NCI-H2171 treated with DMSO at 0.1 percent for 48 hours (cell line): Measurements from ENCODE around the gene CACNA1H.
"Not testable (repeated sequence)": the region's sequence is repeated elsewhere in the genome, so short reads cannot be mapped to it uniquely, and the experiment has no call there.

ENCODE experiments used
- DNase-seq: peaks from one replicate; lab custom pipeline; 2025; lab: John Stamatoyannopoulos, UW

Gene CACNA1H

GRCh38 chr16:1254821-1255220, 101.9 kb downstream of the CACNA1H start:
- DNase-seq, result not testable (repeated sequence)

DNA sequence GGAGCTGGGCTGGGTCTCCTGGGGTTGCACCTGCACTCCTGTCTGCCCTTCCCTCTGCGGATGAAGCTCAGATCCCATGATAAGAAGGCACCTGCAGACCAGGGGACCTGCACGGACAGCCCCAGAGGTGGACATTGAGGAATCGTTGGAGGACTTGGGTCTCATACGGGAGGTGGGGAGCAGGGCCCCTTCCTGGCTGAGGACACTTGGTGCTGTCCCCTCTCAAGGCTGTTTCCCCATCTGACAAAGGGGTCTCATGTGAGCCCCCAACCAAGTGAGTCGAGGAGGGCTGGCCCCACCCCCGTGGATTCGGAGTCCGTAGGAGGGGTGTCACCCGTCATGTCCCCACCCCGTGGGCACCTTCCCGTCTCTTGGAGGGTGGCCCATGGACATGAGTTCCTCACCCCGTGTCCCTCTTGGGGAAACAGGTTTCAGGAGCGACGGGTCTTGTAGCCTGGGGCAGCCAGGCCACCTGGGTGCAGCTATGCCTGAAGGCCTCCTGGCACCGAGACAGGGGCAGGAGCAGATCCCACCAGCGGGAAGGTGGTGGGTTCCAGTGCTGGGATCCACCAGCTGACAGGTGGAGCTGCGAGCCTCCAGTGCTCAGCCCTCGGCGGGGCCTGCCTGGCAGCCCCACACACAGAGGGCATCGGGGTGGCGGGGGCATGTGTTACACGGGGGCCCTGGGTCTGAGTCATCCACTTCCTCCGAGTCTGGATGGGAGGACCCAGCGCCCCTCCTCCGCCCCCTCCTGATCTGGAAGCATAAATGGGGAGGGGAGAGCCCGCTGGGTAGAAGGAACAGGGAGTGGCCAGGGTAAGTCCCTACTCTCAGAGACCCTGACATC, 102.6 kb downstream of the CACNA1H start, which contains the start of gene TPSD1:
Gene TPSD1 (plus strand): TSS at position 794 of the 847 bp plus-strand sequence. CDS start 212 bp downstream, outside the sequence.
- DNase-seq, result not testable (repeated sequence)

DNA sequence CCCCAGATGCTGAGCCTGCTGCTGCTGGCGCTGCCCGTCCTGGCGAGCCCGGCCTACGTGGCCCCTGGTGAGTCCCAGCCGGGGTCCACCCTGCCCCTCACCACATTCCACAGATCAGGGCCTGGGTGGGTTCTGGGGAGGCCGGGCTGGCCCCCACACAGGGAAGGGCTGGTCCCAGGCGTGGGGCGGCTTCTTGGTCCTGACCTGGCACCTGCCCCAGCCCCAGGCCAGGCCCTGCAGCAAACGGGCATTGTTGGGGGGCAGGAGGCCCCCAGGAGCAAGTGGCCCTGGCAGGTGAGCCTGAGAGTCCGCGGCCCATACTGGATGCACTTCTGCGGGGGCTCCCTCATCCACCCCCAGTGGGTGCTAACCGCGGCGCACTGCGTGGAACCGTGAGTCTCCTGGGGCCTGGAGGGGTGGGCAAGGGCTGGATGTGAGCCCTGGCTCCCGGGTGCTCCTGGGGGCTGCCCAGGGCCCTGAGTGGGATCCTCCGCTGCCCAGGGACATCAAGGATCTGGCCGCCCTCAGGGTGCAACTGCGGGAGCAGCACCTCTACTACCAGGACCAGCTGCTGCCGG, 103.5 kb downstream of the CACNA1H start:
- DNase-seq, result not testable (repeated sequence)

- no peak for DNase-seq
Measured at GRCh38 chr16:1256874-1257322, 104.0 kb downstream of the CACNA1H start.

DNA sequence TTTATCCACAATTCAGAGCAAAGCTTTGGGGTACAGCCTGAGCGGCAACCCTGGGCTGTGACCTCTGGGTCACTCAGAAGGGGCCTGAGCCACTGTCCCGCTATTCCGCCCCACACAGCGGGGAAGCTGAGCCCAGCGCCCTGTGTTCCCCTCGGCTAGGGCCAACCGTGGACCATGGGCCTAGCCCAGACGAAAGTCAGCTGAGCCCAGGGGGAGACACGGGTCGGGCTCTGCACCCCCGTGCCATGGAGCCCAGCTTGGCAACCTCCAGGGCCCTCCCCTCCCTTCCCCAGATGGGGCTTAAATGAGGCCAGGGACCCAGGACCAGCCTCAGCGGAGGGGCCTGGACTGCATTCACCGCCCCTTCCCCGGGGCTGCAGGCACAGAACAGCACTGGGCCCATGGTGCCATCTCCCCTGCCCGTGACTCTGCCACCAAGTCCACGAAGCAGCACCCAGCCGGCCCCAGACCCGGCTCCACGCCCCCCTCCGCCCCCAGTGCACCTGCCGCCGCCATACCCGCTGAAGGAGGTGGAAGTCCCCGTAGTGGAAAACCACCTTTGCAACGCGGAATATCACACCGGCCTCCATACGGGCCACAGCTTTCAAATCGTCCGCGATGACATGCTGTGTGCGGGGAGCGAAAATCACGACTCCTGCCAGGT, 104.8 kb downstream of the CACNA1H start:
- no peak for DNase-seq

GRCh38 chr16:1258225-1258600, 105.3 kb downstream of the CACNA1H start:
- DNase-seq, result no peak

GRCh38 chr16:1258906-1259759, 106.2 kb downstream of the CACNA1H start:
- DNase-seq, result no peak

- DNase-seq, result no peak
Measured at GRCh38 chr16:1259760-1260068, 106.8 kb downstream of the CACNA1H start.

DNA sequence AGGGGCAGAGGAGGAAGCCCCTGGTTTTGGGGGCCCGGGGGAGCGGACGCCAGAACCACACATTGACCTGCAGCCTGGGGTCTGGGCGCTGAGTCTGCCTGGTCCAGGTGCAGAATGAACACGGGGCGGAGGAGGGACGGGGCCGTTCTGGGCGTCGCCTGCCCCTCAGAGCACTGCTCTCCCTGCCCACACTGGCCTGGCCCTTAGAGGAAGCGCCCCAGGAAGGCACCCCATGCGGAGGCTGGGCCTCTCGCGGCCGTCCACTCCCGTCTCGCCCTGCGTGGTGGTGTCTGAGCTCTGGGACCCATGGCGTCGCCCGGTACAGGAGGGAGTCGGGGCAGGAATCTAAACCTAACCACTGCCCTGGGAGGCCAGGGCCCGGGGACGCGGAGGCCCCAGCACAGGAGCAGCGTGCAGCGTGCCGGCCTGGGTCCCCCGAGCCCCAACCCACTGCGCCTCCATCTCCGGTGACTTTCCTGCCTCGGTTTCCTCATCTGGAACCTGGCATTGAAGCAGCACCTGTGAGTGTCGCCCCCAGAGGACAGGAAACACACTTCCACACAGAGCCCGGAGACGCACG, 107.3 kb downstream of the CACNA1H start:
- DNase-seq, result no peak

DNA sequence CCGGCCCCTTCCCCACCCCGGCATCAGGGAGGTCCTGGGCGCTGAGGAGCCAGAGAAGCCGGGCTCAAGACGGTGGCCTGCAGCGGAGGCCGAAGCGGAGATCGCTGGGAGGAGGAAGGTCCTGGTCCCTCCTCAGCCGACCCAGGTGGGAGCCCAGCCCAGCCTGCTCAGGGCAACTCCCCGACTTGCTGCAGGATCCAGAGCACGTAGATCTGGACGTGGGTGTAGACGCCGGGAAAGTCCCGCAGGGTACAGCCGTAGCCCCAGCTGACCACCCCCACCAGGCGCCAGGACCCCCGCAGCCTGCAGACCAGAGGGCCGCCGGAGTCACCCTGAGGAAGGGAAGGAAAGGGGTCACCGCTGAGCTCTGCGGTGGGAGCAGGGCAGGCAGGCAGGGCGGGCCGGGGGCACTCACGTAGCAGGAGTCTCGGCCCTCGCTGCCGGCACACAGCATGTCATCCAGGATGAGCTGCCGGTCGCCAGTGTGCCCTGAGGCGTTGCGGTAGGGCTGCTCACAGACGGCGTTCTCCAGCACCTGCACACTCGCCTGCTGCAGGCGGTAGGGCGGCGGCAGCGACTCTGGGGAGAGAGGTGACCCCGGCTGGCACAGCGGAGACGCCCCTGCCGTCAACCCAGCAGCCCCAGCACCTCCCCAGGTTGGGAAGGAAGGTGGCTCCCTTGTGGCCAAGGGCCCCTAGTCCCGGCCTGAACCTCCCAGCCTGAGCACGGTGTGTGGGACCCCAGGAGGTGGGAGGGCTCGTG, 108.4 kb downstream of the CACNA1H start:
- no peak for DNase-seq

- no peak for DNase-seq
Measured at GRCh38 chr16:1262210-1262845, 109.4 kb downstream of the CACNA1H start.

- DNase-seq, result no peak
Measured at GRCh38 chr16:1262846-1263221, 109.9 kb downstream of the CACNA1H start.

- DNase-seq, result no peak
Measured at GRCh38 chr16:1263591-1264344, 110.9 kb downstream of the CACNA1H start.

GRCh38 chr16:1264345-1265089, 111.6 kb downstream of the CACNA1H start:
- DNase-seq, result no peak

- DNase-seq, result no peak
Measured at GRCh38 chr16:1265090-1265630, 112.3 kb downstream of the CACNA1H start.

GRCh38 chr16:1265826-1266225, 112.9 kb downstream of the CACNA1H start:
- DNase-seq, result no peak

DNA sequence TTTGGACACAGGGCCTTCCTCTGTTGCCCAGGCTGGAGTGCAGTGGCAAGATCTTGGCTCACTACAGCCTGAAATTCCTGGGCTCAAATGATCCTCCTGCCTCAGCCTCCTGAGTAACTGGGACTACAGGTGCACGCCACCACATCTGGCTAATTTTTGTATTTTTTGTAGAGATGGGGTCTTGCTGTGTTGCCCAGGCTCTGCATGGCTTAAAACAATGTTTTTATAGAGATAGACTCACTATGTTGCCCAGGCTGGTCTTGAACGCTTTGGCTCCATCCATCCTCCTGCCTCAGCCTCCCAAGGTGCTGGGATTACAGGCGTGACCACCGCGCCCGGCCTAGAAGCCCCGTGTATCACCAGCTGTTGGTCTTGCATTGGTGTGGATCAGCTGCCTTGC, 116.5 kb downstream of the CACNA1H start:
- not testable (repeated sequence) for DNase-seq

- DNase-seq, result no peak
Measured at GRCh38 chr16:1271380-1271723, 118.4 kb downstream of the CACNA1H start.
